ENCODE results near the gene CYP2A7.
"Not testable (repeated sequence)": the region's sequence is repeated elsewhere in the genome, so short reads cannot be mapped to it uniquely, and the experiment has no call there.

CYP2A7 gene

DNA sequence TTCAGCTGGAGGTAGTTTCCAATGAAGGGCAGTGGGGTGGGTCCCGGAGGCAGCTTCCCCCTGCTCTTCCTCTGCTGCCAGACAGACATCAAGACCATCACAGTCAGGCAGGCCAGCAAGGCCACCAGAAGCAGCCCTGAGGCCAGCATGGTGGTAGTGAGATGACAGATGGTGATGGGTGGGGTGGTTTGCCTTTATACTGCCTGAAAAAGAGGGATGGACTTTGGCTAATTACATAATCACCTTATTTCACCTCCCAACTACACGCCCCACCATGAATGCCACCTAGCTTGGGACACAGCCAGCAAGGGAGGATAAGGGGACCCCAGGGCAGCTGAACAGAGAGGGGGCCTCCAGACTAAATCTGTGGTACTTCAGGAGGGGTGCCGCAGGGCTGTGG, at the start of gene CYP2A7:
CYP2A7 (minus strand) TSS at position 170 of the 400 bp plus-strand sequence; CDS start at position 149, 21 bp downstream.
- not testable (repeated sequence) for DNase-seq (ENCODE audit: low spot score); H3K27ac ChIP-seq

GRCh38 chr19:40930799-40931198, 48.8 kb upstream of the CYP2A7 start:
- H3K27ac ChIP-seq; H3K4me3 ChIP-seq; DNase-seq (ENCODE audit: low spot score): not testable (repeated sequence)

More for the DNA sequence above, at the start of gene CYP2A7:
- not testable (repeated sequence) for H3K4me3 ChIP-seq

- not testable (repeated sequence) for H3K4me3 ChIP-seq; H3K27ac ChIP-seq; DNase-seq (ENCODE audit: low spot score)
Measured at GRCh38 chr19:40929942-40930341, 47.9 kb upstream of the CYP2A7 start.

- DNase-seq (ENCODE audit: low spot score), result no peak
- TF ChIP-seq CTCF (IDR thresholded peaks at IDR 0.05), result no peak
- Histone ChIP-seq H3K27ac (no peak overlapping the region), H3K4me3 (no peak overlapping the region)
Measured at GRCh38 chr19:40928850-40929249, 46.8 kb upstream of the CYP2A7 start.

DNA sequence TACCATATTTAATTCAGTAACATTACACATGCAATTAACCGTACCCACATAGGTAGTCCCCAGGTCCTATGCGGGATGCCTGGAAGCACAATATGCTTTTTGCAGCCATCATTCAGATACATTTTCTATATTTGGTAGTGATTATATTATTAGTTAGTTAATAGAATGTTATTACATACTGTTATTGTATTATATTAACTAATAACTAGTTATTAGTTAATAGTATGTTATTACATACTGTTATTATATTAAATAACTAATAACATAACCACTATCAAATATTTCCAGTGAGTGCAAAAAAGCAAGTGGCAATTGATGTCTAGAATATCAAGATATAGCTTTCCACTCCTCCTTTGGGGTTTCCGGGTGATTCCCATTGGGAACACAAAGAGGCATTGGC, 45.5 kb upstream of the CYP2A7 start:
- no peak for DNase-seq (ENCODE audit: low spot score)
- Histone ChIP-seq H3K4me3 (no peak overlapping the region), H3K27ac (no peak overlapping the region)
- TF ChIP-seq CTCF (IDR thresholded peaks at IDR 0.05), result no peak

DNA sequence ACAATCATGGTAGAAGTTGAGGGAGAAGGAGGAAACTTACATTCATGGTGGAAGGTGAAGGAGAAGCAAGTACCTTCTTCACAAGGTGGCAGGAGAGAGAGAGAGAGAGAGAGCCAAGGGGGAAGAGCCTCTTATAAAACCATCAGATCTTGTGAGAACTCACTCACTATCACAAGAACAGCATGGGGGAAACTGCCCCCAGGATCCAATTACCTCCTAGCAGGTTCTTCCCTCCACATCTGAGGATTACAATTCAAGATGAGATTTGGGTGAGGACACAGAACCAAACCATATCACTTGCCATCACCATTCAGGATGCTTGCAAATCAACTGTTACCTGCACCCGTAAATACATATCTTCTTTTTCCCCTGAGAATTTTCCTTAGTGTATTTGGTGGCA, 44.2 kb upstream of the CYP2A7 start:
- H3K27ac ChIP-seq; H3K4me3 ChIP-seq; DNase-seq (ENCODE audit: low spot score): not testable (repeated sequence)

DNA sequence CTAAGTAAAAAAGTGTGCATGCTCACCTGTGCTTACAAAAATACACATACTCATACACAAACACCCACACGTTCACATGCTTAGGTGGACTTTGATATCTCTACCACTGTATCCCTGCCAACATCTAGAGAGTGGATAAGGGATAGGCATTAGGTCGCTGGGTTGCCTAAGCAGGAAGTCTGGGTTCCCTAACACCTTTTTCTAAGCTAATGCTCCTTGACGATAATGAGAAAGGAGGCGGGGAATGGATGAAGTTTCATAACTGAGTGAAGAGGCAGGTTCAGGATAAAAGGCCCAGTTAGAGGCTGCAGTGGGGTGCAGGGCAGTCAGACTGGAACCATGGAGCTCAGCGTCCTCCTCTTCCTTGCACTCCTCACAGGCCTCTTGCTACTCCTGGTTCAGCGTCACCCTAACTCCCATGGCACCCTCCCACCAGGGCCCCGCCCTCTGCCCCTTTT, 41.9 kb upstream of the CYP2A7 start:
- no peak for DNase-seq (ENCODE audit: low spot score)

GRCh38 chr19:40922237-40923160, 40.5 kb upstream of the CYP2A7 start:
- not testable (repeated sequence) for DNase-seq (ENCODE audit: low spot score); H3K4me3 ChIP-seq; H3K27ac ChIP-seq

More for the DNA sequence above, 41.9 kb upstream of the CYP2A7 start:
- no peak for TF ChIP-seq CTCF (IDR thresholded peaks at IDR 0.05)
- Histone ChIP-seq H3K4me3 (no peak overlapping the region), H3K27ac (no peak overlapping the region)

GRCh38 chr19:40921005-40921897, 39.2 kb upstream of the CYP2A7 start:
- no peak for TF ChIP-seq CTCF (IDR thresholded peaks at IDR 0.05)
- Histone ChIP-seq H3K27ac (no peak overlapping the region), H3K4me3 (no peak overlapping the region)
- DNase-seq (ENCODE audit: low spot score), result no peak
